ENCODE results near the gene CBLB. TPM values are rescaled to one million over a fixed set of nuclear protein-coding genes. Genes with fewer than 3 reads are reported as not detected.

The CBLB gene
- total and polyA plus RNA-seq, 9 donors = 14.8 to 133 (median 40.5) TPM

GRCh38 chr3:105618556-105618955 lies 250.3 kb downstream of the CBLB start:
- Histone ChIP-seq H3K36me3 (no peaks in the 10 kb centered on the region), H3K9me3 (no peaks in the 10 kb centered on the region), H3K27ac (no peak overlapping the region), H3K27me3 (no peaks in the 10 kb centered on the region), H3K4me3 (no peak overlapping the region), H3K4me1 (ENCODE audit: insufficient read depth) (no peaks in the 10 kb centered on the region)
- TF ChIP-seq EP300 (IDR thresholded peaks at IDR 0.05) (no peak), POLR2A (IDR thresholded peaks at IDR 0.05) (no peak), CTCF (IDR thresholded peaks at IDR 0.05) (no peak)
- no peak for DNase-seq
- intact Hi-C loops (cut with DNase I) = no loop called here
- WGBS, 3 donors = 90 to 91% (median 90%) methylated on average over 5 of the region's 5 CpGs

GRCh38 chr3:105616374-105617121 lies 252.3 kb downstream of the CBLB start:
- intact Hi-C loops (cut with DNase I) = no loop called here
- no peaks in the 10 kb centered on the region for H3K4me1 ChIP-seq (ENCODE audit: insufficient read depth)
- no peak overlapping the region for H3K4me3 ChIP-seq
- no peak for DNase-seq
- no peaks in the 10 kb centered on the region for H3K27me3 ChIP-seq
- H3K9me3 ChIP-seq = no peaks in the 10 kb centered on the region
- TF ChIP-seq CTCF (IDR thresholded peaks at IDR 0.05) = no peak
- TF ChIP-seq POLR2A (IDR thresholded peaks at IDR 0.05) = no peak
- no peak for TF ChIP-seq EP300 (IDR thresholded peaks at IDR 0.05)
- WGBS, 3 donors = 50 to 56% (median 51%) methylated on average over 5 of the region's 5 CpGs
- H3K27ac ChIP-seq = no peak overlapping the region
- no peaks in the 10 kb centered on the region for H3K36me3 ChIP-seq

GRCh38 chr3:105615814-105616213 lies 253.0 kb downstream of the CBLB start:
- H3K36me3 ChIP-seq = no peaks in the 10 kb centered on the region
- H3K27me3 ChIP-seq = no peaks in the 10 kb centered on the region
- no peak overlapping the region for H3K27ac ChIP-seq
- WGBS, 3 donors = 88 to 93% (median 92%) methylated on average over 3 of the region's 3 CpGs
- no peak for DNase-seq
- no peak overlapping the region for H3K4me3 ChIP-seq
- no peaks in the 10 kb centered on the region for H3K9me3 ChIP-seq
- TF ChIP-seq EP300 (IDR thresholded peaks at IDR 0.05) = no peak
- no peak for TF ChIP-seq CTCF (IDR thresholded peaks at IDR 0.05)
- no peak for TF ChIP-seq POLR2A (IDR thresholded peaks at IDR 0.05)
- H3K4me1 ChIP-seq (ENCODE audit: insufficient read depth) = no peaks in the 10 kb centered on the region
- intact Hi-C loops (cut with DNase I) = no loop called here

- Histone ChIP-seq H3K36me3 (no peaks in the 10 kb centered on the region), H3K27ac (no peak overlapping the region), H3K4me3 (no peak overlapping the region), H3K27me3 (no peaks in the 10 kb centered on the region), H3K4me1 (ENCODE audit: insufficient read depth) (no peaks in the 10 kb centered on the region), H3K9me3 (no peaks in the 10 kb centered on the region)
- DNase-seq = no peak
- TF ChIP-seq CTCF (IDR thresholded peaks at IDR 0.05) = no peak
- no peak for TF ChIP-seq POLR2A (IDR thresholded peaks at IDR 0.05)
- no peak for TF ChIP-seq EP300 (IDR thresholded peaks at IDR 0.05)
- intact Hi-C loops (cut with DNase I) = no loop called here
These were observed 254.4 kb downstream of the CBLB start for GRCh38 chr3:105614288-105615030.

Data from ovary (tissue), 9 donors.